ENCODE measurements around the gene UBASH3B.

UBASH3B gene

GRCh38 chr11:122645847-122646246 lies 9.7 kb upstream of the UBASH3B start:
- in situ Hi-C loops (cut with HindIII; ENCODE audit: low sequenced_read_pairs): loop anchor here (25.0 kb wide), 1 partner anchor 391 kb away; no protein-coding TSS in a partner anchor

DNA sequence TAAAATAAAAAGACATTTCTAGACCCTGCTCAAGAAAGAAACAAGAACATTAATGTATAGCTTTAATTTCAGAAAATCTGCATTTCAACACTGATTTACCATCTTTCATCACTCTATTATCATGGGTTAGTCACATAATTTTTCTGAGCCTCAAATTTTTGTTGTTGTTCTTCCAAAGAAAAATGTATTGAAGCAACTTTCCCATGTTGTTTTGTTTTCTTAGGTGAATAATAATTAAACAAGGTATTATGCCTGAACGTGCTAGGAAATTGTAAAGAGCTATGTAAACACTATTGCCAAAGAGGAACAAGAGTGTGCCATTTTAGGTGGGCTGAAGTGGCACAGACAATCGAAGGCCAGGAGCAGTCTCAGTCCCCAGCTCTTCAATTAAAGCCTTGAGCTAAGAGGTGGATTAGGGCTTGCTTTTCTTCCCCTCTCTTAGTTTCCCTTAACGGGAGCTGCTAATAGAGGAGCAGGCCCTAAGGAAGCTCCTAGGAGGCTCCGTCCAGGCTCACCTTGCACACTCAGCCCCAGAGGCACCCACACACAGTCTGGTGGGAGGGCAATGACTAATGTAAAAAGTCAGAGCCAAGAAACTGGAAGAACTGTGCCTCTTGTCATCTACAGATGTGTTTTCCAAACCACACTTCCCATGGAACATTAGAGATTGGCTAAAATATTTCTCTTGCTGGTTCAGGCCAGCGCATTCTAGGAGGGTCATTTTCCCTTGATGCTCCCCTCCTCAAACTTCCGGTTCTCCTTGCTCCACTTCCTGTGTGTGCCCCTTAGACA lies 8.8 kb upstream of the UBASH3B start:
- in situ Hi-C loops (cut with HindIII; ENCODE audit: low sequenced_read_pairs): loop anchor here (25.0 kb wide), 1 partner anchor 391 kb away; no protein-coding TSS in a partner anchor

GRCh38 chr11:122647736-122648275 lies 7.7 kb upstream of the UBASH3B start:
- in situ Hi-C loops (cut with HindIII; ENCODE audit: low sequenced_read_pairs): loop anchor here (25.0 kb wide), 1 partner anchor 389 kb away; no protein-coding TSS in a partner anchor

GRCh38 chr11:122649116-122649515 lies 6.4 kb upstream of the UBASH3B start:
- in situ Hi-C loops (cut with HindIII; ENCODE audit: low sequenced_read_pairs): loop anchor here (25.0 kb wide), 1 partner anchor 388 kb away; no protein-coding TSS in a partner anchor

DNA sequence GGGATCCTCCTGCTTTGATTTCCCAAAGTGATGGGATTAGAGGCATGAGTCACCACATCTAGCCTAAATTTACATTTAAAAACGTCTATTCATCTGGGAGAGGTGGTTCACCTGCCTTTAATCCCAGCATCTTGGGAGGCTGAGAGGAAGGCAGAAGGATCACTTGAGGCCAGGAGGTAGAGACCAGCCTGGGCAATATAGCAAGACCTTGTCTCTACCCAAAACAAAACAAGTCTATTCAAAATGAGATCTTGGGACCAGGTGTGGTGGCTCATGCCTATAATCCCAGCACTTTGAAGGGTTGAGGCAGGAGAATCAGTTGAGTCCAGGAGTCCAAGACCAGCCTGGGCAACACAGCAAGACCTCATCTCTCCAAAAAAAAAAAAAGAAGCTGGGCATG lies 4.9 kb upstream of the UBASH3B start:
- in situ Hi-C loops (cut with HindIII; ENCODE audit: low sequenced_read_pairs): no loop called here

DNA sequence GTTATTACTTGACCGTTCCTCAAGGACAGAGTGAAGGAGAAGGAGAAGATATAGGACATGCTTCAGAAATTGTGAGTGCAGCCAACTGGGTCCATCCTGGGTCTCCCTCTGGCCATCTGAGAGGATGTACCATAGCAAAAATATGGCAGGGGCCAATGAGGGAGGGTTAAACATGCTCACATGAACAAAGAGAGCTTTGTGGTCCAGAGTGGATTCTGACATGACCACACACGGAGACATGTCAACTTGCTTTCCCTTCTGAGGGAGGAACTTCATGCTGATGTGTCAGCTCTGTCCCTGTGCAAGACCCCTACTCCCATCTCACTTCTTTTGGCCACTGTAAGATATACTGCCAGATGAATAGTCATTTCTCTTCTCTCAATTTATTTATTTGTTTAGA lies 3.0 kb upstream of the UBASH3B start:
- in situ Hi-C loops (cut with HindIII; ENCODE audit: low sequenced_read_pairs): no loop called here

DNA sequence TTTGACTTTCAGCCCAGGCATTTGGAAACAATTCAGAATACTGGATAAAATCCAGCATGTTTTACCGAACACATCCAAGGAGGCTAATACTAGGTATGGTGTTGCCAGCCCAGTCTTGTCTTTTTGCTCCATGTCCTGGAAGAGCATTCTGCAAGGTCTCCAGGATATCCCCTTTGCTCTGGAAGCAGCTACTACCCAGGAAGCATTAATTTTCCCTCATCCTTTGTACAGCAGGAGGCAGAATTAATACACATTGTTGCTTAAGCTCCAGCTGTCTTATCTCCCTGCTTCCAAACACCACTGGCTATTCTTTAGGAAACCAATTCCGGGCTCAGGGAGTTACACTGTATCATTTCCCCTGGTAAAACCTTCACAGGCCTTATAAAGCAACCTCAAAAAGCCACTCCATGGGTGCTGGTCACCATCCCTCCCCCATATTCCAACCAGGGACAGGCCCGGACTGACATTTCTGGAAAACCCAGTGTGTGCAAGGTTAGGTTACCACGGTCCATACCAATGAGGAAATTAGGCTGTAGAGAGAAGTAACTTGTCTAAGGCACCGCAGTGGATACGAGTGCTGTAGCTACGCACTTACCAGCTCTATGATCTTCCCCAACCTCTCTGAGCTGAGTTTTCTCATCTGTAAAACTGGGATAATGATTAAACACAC lies 1.5 kb upstream of the UBASH3B start:
- in situ Hi-C loops (cut with HindIII; ENCODE audit: low sequenced_read_pairs): no loop called here

GRCh38 chr11:122656073-122656630 lies 630 bp downstream of the UBASH3B start:
- in situ Hi-C loops (cut with HindIII; ENCODE audit: low sequenced_read_pairs): no loop called here

DNA sequence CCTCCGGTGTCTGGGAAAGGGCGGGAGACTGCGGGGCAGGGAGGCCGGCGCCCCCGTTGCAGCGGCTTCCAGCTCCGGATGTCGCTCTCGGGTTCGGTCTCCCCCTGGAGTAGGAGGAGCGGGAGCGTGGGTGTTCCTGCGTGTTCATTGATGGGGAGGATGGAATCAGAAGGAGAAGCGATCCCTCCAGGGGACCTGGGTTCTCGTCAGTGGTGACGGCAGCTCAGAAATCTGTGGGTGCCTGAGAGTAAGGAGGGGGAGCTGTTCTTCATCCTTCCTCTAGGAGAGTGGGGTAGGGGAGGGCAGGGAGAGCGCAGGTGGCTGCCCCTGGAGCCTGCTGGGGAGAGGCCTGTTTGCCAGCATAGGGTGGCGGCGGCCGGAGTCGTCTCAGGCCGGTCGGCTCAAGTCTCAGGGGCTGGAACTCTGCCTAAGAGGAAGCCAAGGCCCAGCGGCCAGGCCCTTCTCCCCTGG lies 1.1 kb downstream of the UBASH3B start:
- in situ Hi-C loops (cut with HindIII; ENCODE audit: low sequenced_read_pairs): no loop called here

DNA sequence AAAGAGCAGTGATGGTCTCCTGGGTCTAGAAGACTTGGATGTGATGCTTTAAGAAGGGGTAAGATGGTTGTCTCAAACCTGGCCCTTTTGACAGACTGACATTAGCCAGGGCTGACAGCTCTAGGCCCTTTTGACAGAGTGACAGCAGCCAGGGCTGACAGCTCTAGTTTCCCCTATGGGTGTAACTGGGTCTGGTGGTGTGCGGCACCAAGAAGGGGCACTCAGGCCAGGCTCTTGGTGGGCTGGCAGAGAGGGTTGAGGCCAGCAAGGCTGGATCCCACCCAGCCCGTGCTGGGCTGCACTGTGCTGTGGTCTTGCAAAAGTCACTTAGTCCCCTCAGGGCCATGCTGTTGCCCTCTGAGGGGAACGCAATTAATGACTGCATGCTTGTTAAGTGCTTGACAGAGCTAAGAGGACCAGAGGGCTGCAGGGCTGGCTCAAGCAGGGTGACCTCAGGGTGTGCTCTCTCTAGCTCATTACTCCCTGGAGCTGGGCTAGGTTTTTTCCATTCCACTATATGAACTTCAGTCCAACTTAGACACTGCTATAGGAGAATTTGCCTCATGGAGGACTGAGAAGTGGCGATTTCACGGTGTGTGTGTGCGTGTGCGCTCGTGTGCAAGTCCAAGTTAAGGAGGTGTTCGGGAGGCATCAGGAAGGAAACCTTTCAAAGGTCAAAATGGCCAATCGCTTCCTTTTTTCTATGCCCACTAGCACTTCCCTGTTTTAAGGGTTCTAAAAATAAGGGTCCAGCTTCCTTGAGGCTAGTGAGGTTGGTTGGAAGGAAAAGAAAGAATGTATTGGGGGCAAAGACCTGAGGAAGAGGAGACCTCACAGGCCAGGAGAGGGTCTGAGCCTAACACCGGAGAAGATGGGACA lies 4.4 kb downstream of the UBASH3B start:
- in situ Hi-C loops (cut with HindIII; ENCODE audit: low sequenced_read_pairs): no loop called here

DNA sequence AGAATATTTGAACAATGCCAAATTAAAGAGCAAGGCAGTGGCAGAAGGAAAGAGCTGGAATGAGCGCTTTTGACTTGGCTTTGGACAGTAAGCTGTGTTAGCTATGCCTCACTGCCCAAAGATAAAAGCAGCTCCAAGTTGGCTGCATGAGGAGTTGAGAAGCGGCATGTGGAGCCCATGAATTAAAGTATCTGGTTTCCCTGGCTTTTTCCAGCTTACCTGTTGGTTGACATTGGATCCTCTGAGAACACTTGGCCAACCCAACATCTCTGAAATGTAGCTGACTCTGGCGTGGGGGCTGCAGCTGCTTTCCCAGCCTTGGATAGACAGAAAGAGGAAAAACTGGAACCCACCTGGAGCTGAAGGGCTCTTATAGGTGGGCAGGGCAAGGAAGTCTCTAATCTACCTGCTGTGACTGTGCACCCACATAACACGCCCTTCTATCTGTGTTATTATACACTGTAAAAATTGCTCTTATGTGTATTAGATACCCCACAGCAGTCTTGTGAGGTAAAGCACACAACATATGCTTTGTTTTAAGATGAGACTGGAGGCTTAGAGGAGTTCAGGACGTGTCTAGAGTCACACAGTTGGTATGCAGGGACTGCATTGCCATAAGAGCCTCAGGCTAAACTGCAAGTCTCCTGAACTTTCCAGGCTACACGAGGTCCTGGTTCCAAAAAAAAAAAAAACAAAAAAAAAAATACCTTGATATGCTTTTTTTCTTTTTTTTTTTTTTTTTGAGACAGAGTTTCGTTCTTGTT lies 5.8 kb downstream of the UBASH3B start:
- in situ Hi-C loops (cut with HindIII; ENCODE audit: low sequenced_read_pairs): no loop called here

GRCh38 chr11:122663056-122663740 lies 7.7 kb downstream of the UBASH3B start:
- in situ Hi-C loops (cut with HindIII; ENCODE audit: low sequenced_read_pairs): no loop called here

GRCh38 chr11:122663764-122664163 lies 8.2 kb downstream of the UBASH3B start:
- in situ Hi-C loops (cut with HindIII; ENCODE audit: low sequenced_read_pairs): no loop called here

DNA sequence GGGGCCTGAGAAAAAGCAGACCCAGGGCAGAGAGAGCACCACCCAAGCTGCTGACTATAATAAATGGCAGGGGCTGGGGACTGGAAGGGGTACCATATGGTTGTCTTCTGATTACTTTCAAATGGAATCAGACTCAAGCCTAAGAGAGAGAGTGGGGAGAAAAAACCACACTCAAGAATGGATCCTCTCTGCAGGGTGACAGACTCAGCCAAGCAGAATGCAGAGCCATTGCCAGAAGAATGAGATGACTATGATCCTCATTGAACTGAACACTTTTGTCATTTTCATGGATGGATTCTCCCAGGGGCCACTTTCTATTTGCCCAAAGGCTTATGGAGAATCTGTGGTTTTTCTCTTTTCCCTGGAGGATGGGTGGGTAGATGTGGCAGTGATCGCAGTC lies 8.7 kb downstream of the UBASH3B start:
- in situ Hi-C loops (cut with HindIII; ENCODE audit: low sequenced_read_pairs): no loop called here

DNA sequence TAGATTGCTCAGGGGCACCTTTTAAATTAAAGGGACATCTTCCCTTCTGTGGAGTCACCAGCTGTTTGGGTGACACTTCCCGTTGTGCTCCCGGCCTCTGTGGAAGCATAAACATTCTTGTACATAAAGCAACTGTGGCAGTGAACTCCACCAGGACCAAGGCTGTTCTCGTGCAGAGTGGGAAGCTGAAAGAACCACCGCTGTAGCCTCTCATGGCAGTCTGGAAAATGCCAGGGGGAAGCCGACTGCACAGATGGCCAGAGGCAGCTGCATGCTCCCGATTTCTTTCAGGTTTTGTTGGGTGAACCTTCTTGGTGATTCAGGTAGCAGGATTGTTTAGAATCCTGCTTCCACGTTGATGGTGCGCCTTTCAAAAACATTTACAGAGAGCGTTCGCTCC lies 10.3 kb downstream of the UBASH3B start:
- in situ Hi-C loops (cut with HindIII; ENCODE audit: low sequenced_read_pairs): loop anchor here (5.0 kb wide), 1 partner anchor 51 kb away; no protein-coding TSS in a partner anchor

DNA sequence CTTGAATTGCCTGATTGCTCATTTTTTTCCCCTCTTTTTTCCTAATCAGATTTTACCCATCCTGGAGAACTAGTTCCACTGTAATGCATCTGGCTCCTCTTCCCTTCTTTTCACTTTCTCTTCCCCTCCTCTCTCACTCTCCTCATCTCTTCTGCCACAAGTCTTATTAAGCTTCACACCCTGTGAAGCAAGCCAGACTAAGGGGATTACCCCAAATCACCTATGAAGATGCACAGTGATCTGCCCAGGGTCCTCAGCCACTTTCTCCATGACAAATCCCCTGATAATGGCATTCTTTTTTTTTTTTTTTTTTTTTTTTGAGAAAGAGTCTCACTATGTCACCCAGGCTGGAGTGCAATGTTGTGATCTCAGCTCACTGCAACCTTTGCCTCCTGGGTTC lies 11.2 kb downstream of the UBASH3B start:
- in situ Hi-C loops (cut with HindIII; ENCODE audit: low sequenced_read_pairs): loop anchor here (5.0 kb wide), 1 partner anchor 51 kb away; no protein-coding TSS in a partner anchor

GRCh38 chr11:122668562-122669090 lies 13.1 kb downstream of the UBASH3B start:
- in situ Hi-C loops (cut with HindIII; ENCODE audit: low sequenced_read_pairs): loop anchor here (5.0 kb wide), 1 partner anchor 49 kb away; no protein-coding TSS in a partner anchor

DNA sequence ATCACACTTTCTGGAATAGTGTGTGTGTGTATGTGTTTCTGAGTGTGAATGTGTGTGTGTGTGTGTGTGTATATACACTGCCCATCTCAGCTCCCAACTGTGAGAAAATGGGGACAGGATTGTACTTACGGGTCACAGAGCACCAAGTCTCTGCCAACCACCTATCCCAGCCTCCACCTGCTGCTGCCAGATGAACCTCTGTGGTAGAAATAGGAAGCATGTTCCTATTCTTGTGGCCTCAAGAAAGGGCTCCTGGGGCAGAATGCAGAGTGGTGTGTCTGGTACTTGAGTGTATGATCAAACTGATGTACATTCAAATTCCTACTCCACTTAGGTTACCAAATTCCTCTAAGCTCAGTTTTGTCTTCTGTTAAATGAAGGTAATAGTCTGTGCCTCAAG lies 14.6 kb downstream of the UBASH3B start:
- in situ Hi-C loops (cut with HindIII; ENCODE audit: low sequenced_read_pairs): no loop called here

Measured in DLD1 (cell line).